HG03139 (cell line): ENCODE data around the gene PYDC1.
A peak's percentile ranks its signal among the peaks of the same experiment; 100 is the strongest.
"Not testable (repeated sequence)": the region's sequence is repeated elsewhere in the genome, so short reads cannot be mapped to it uniquely, and the experiment has no call there.

Experiments used
- ATAC-seq: cut with Tn5 transposase; IDR thresholded peaks from one replicate; pipeline ENCODE4 v1.9.1; 2021; ENCODE audit not compliant: unreplicated experiment

The PYDC1 gene

DNA sequence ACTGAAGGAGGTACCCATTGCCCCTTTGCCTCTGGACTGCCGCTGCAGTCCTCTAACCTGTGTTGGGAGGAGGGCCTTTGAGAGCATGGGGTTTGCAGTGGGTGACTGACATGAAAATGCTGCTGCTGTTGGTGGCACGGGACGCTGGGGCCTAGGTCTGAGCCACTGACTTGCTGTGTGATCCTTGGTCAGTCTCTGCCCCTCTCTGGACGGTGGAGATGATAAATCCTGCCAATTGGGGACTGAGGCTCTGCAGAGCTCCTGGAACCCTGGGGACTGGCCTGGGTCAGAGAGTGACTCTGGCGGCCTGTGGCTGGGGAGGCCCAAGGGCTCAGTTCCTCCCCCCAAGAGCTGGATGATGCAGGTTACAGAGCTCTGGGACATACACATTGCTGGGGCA lies 6.1 kb upstream of the PYDC1 start:
- no peak for ATAC-seq

DNA sequence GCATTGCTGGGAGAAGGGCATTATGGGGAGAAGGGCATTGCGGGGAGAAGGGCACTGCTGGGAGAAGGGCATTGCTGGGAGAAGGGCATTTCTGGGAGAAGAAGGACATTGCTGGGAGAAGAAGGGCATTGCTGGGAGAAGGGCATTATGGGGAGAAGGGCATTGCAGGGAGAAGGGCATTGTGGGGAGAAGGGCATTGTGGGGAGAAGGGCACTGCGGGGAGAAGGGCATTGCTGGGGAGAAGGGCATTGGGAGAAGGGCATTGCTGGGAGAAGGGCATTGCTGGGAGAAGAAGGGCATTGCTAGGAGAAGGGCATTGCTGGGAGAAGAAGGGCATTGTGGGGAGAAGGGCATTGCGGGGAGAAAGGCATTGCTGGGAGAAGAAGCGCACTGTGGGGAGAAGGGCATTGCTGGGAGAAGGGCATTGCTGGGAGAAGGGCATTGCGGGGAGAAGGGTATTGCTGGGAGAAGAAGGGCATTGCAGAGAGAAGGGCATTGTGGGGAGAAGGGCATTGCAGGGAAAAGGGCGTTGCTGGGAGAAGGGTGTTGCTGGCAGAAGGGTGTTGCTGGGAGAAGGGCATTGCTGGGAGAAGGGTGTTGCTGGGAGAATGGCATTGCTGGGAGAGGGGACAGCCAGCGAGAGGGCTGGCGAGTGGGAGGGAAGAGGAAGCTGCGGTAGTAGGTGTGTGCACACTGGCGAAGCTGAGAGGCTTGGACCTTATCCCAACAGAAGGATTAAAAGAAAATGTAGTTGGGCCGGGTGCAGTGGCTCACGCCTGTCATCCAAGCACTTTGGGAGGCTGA lies 4.6 kb upstream of the PYDC1 start:
- ATAC-seq, result no peak

DNA sequence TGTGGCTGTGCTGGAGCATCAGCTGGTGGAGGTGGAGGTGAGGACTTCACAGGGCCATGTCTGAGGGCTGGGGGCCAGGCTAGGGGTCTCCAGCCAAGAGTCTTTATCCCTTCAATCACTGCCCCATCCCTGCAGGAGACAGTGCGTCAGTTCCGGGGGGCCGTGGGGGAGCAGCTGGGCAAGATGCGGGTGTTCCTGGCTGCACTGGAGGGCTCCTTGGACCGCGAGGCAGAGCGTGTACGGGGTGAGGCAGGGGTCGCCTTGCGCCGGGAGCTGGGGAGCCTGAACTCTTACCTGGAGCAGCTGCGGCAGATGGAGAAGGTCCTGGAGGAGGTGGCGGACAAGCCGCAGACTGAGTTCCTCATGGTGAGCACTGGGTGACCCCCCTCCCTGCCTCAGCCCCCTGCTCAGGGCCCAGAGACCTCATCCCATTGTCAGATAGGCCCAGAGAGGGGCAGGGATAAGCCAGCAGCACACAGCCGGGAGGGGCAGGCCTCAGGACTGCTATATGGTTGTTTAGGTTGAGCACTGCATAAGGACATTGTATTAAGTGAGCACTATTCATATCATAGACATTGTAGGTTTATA lies 2.3 kb upstream of the PYDC1 start:
- ATAC-seq, result no peak

DNA sequence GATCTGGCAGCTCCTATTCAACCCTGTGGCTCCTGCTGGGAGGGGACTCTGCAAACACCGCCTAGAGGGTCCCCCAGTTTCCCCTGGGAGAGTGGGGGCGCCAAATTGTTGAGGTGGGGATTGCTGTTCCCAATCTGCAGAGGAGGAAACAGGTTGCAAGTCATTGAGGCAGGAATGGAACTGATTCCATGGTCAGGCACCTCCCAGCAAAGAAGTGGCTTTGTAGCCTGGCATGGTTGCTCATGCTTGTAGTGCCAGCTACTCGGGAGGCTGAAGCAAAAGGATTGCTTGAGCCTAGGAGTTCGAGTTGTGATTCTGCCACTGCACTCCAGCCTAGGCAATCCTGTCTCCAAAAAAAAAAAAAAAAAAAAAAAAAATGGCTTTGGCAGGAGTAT lies 198 bp upstream of the PYDC1 start:
- no peak for ATAC-seq

DNA sequence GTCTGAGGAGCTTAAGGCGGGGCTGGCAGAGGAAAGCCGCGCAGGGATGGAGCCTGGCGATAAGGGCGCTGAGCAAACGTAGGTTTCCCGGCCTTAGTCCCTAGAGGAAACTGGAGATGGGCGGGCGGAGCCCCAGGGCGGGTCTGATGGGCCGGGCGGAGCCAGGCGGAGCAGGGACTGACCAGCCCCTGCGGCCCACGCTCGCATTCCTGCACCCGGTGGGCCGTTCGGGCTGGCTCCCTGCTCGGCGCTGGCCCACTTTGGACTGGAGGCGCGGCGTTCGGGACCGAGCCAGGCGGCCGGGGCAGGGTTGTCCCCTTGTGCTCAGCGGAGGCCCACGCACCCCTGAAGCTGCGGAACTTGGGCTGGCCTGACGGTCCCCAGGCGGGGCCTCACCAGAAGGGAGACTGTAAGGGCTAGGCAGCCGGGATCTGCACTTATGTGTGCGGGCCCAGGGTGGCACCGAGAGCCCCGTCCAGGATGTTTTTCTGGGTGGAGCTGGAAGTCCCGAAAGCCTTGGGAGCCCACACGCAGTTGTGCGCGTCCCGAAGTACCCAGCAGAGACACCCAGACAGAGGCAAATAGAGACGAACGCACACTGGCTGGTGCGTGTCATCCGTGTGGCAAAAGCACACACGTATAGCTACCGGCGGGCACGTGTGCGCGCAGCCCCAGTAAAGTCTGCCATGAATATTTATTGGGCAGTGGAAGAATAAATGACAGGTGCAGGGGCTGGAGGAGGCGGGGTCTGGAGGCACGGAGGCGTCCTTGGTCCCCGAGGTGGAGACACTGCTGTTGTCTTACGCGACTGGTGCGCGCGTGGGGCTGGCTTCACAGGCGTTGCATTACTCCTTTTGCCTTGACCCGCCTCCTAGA lies 1.4 kb downstream of the PYDC1 start:
- no peak for ATAC-seq

DNA sequence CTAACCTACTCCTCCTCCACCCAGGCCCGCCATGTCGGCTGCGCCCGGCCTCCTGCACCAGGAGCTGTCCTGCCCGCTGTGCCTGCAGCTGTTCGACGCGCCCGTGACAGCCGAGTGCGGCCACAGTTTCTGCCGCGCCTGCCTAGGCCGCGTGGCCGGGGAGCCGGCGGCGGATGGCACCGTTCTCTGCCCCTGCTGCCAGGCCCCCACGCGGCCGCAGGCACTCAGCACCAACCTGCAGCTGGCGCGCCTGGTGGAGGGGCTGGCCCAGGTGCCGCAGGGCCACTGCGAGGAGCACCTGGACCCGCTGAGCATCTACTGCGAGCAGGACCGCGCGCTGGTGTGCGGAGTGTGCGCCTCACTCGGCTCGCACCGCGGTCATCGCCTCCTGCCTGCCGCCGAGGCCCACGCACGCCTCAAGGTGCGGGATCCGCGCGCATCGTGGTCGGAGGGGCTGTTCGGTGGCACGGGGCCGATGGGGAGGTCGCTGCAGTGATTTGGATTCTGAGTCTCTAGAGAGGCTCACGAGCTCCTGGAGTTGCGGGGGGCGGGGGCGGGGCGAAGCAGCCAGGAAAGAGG lies 2.1 kb downstream of the PYDC1 start:
- no peak for ATAC-seq

DNA sequence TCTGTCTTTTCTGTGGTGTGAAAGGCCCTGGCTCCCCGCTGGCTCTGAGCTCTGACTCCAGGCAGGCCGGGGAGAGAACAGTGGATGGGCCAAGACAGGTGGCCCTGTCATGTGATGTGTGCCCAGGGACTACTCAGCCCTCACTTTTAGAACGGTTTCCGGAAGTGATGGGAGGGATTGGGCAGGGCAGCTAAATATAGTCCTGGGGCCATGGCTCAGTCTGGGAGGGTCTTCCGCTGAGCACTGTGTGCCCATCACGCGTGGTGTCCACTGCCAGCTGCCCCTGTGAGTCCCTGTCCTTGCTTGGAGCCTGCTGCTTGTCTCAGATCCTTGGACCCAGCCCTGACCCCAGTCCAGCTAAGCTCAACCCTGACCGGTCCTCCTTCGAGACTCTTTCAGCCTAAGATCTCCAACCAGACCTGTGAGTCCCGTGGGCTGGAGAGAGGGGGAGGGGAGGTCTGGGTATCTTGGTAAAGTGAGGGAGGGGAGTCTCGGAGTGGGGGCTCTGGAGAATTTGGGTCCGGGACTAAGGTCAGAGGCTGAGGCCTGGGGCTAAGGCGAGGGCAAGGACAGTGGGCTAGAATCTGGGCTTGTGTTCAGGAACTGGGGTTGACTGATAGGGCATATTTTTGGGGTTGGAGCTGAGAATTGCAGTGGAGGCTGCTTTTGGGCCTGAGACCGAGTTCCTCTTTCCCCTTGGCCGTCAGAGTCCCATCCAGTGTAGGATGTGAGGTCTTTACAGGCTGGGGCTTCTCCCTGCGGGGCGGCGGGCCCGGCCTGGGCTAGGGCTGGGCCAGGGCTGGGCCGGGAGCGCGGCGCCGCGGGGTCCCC lies 2.8 kb downstream of the PYDC1 start, which contains the start of gene TRIM72:
Gene TRIM72, plus strand, starts transcription at position 243 of the 831 bp plus-strand sequence. CDS start 620 bp downstream, outside the sequence.
- no peak for ATAC-seq

DNA sequence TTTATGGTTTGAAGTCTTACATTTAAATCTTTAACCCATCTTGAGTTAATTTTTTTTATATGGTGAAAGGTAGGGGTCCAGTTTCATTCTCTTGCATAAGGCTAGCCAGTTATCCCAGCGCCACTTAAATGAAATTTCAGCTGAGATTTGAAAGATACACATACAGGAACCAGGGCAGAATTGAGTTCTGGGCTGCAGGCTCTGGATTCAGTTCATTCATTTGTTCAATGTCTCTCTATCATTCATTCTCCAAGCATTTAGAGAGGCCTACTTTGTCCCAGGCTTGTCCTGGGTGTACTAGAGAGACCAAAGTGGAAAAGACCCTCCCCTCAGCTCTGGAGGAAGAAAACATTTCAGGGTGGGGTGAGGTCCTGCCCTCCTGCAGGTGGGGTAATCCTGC lies 3.6 kb downstream of the PYDC1 start:
- no peak for ATAC-seq

DNA sequence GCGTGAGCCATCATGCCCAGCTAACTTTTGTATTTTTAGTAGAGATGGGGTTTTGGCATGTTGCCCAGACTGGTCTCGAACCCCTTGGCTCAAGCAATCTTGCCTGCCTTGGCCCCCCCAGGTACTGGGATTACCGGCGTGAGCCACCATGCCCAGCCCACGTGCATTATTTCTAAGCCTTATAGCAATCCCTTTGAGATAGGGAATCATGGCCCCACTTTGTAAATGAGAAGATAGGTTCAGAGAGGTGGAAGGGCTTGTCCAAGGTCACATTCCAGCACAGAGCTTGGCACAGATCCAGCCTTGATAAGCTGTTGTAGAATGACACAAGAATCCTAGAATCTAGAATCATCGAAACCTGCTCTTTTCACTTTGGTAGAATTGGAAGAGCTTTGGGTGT lies 10.2 kb downstream of the PYDC1 start:
- no peak for ATAC-seq

DNA sequence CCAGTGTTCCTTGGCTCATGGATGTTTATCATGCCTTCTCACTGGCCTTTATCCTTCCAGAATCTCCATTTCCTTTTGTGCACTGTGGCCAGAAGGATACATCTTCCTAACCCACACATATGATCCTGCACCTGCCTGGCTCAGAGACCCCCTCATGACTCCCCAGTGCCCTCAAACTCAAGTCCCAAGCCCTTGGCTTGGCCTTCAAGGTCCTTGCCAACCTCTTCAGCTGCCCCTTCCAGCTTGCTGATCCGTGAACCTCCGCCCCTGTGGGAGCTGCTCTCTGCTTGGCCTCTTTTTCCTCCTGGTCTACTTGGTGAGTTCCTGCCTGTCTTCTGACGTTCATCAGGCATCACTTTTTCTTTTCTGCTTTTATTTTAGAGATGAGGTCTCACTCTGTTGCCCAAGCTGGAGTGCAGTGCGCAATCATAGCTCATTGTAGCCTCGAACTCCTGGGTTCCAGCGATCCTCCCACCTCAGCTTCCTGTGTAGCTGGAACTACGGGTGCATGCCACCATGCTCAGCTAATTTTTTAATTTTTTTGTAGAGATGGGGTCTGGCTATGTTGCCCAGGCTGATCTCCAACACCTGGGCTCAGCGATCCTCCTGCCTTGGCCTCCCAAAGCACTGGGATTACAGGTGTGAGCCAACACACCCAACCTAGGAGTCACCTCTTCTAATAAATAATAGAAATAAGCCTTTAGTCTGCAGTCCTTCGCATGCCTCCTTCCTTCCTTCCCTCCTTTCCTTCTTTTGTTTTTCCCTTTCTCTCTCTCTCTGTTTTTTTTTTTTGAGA lies 11.9 kb downstream of the PYDC1 start:
- ATAC-seq, result no peak

DNA sequence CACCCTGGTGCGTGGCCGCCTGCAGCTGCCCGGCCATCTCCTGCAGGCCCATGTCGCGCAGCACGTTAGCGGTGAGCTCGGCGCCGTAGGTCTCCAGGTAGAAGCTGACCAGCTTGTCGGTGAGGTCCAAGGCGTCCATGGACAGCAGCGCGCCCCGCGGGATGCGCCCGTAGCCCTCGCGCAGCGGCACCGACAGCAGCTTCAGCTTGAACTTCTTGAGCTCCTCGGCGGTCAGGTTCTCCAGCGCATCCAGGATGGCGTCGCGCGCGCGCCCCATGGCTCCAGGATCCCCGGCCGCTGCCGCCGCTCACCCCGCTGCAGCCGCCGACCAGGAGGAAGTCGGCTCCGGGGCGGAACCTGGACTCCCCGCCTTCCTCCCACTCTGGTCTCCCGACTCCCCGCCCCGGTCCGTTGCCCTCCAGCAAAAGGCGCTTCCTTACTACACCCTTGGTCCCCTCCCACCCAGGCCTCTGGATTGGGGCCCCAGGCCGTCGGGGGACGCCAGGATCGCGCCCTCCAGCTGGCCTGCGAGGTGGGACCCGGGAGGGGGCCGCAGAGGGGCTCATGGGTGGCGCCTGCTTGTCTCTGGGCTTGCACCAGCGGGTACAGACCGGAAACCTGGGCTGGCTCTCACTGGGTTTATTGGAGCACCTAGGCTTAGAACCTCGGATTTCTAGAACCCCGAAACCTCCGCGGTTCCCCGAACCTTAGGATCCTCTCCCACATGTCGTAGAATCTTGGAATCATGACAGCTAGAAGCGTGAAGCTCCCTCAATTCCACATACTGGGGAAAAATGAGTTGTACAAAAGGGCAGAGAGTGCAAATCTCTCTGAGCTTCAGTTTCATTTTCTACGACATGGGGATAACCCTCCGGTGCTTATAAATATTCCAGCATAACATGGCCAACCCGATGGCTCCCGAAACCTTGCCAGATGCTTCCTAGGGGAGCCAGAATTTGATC lies 14.2 kb downstream of the PYDC1 start, which contains the start of gene PYCARD:
Gene PYCARD, minus strand, starts transcription at position 347 of the 962 bp plus-strand sequence. Its CDS starts 70 bp downstream, at position 277.
- ATAC-seq, result peak; percentile 30

DNA sequence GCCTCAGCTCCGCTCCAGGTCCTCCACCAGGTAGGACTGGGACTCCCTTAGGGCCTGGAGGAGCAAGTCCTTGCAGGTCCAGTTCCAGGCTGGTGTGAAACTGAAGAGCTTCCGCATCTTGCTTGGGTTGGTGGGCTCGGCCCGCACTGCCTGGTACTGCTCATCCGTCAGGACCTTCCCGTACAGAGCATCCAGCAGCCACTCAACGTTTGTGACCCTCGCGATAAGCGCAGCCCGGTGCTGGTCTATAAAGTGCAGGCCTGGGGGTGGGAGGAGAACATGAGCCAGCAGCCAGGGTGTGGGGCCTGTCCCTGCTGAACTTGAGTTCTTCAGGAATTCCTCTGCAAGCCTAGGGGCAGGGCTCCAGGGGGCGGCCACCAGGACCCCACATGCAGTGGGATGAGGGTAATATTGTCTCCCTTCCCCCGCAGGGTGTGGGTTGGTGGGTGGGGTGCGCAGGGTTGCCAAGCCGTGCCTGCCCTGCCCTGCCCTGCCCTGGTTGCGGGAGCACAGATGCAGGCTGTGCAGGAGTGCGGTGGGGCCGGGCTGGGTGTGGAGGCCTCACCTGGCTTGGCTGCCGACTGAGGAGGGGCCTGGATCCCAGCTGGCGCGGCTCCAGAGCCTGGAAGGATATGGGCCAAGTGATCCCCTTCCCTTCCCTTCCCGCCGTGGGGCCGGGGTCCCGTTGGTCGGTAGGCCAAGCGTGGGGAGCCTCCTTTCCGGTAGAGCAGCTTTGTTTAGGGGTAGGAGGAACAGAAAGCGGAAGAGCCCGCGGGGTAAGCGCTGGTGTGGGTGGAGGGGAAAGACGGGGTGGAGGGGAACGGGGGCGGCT lies 15.1 kb downstream of the PYDC1 start:
- ATAC-seq, result peak; percentile 48

DNA sequence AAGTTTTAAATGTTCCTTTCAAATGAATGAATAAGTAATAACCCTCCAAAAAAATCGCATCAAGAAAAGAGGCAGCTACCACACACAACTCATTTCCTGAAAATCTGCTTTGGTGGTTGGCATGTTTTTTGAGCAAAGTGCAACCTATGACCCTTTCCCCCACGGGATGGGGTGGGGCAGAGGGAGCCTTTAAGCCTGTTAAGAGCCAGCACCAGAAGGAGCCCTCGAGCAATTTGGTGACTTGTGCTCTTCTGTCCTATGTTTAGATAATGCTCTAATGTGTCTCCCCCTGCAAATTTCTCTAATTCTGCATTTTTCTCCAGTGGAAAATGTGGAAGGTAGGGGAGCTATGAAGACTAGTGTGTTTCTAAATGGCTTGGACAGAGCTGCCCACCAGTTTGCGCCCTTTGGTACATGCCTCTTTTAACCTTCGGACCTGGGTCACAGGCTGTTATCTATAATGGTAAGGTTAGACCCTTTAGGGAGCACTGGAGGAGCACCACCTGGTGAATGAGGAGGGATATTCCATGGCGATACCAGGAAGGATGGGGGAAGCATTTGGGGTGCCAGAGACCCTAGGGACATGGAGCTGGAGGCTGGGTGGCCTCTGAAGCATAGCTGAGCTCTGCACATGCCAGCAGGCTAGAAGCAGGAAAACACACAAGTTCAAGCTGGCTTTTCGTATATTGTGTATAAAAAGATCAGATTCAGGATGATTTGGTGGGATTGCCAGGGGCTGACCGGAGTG lies 15.9 kb downstream of the PYDC1 start:
- ATAC-seq, result no peak

DNA sequence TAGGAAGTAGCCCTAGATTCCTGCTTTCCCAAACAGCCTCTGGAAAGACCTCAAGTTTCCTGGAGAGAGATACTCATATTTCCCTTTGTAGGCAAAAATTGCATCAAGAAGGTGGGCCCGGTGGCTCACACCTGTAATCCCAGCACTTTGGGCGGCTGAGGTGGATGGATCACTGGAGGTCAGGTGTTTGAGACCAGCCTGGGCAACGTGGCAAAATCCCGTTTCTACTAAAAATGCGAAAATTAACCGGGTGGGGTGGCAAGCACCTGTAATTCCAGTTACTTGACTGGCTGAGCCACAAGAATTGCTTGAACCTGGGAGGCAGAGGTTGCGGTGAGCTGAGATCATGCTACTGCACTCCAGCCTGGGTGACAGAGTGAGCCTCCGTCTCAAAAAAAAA lies 16.8 kb downstream of the PYDC1 start:
- not testable (repeated sequence) for ATAC-seq

DNA sequence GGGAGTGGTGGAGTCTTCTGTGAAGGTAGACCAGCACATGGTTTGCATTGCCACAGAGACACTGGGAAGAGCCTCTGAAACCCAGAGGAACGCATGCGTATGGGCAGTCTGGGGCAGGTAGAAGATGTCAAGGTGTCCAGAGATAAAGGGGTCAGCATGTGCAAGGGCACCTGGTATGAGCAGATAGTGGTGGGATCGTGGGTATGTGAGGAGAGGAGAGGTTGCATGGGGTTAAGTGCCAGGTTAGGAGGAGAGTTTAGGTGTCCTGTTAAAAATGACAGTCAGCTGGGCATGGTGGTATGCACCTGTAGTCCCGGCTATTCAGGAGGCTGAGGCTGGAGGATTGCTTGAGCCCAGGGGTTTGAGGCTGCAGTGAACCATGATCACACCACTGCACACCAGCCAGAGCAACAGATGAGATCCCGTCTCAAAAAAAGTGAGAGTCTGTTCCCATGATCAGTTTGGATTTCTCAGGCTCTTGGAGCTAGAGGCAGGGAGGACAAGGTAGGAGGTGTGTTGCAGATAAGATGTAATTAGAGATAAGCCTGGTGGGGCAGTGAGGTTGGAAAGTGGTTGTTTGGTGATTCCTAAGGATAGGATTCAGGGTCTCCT lies 17.4 kb downstream of the PYDC1 start:
- no peak for ATAC-seq

DNA sequence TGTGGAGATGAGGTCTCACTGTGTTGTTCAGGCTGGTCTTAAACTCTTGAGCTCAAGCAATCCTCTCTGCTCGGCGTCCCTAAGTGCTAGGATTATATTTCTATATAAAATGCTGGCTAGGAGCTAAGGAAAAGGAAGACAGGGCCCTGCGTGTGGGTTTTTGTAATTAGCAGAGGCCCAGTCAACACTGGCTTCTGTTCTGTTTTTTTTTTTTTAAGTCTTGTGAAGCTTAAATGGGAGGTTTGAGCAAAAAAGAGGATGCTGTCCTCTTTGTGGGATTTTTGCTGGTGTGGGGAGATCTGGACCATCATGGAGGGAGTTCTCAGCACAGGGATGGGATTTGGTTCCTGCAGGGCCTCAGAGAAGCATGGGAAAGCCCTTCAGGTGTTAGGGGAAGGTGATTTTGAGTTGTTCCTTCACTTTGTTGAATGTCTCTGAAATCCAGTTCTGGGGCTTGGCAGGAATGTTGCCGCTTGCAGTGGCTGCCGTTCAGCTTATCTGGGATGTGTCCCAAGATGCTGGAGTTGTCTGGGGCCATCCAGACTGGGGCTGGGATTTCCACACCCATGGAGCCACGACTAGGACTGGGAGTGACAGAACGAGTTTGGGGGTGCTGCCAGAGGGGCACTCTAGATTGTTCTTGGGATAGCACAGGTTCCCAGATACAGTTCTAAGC lies 18.6 kb downstream of the PYDC1 start:
- no peak for ATAC-seq
